LoVo (cell line): ENCODE results near the gene TBC1D2.
A peak's percentile ranks its signal among the peaks of the same experiment; 100 is the strongest.

Source experiments
- DNase-seq: peaks from one replicate; pipeline ENCODE4 v3.0.0-alpha.2; 2016; ENCODE audit warnings: low spot score

TBC1D2 gene

GRCh38 chr9:98236901-98237487, 18.5 kb downstream of the TBC1D2 start:
- DNase-seq = no peak

DNA sequence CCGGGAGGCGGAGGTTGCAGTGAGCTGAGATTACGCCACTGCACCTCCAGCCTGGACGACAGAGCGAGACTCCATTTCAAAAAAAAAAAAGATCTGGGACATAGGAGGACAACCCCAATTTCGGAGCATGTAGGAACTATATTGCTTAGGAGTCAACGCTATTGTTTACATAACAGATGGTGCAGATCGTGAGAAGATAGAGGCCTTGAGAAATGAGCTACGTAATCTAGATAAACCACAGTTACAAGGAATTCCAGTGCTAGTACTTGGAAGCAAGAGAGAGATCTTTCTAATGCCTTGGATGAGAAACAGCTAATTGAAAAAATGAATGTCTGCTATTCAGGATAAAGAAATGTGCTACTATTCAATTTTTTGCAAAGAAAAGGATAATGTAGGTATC, 20.3 kb downstream of the TBC1D2 start:
- DNase-seq = no peak

- DNase-seq = no peak
These were observed 21.1 kb downstream of the TBC1D2 start for GRCh38 chr9:98234245-98234825.

DNA sequence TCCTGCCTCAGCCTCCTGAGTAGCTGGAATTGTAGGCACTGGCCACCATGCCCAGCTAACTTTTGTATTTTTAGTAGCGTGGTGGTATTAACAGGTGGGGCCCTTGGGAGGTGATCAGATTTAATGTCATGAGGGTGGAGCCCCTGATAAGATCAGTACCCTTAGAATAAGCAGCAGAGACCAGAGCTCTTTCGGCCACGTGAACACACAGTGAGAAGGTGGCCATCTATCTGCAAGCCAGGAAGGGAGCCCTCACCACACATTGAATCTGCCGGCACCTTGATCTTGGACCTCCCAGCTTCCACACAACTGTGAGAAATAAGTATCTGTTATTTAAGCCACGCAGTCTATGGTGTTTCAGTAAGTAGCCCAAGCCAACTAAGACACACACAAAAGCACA, 22.5 kb downstream of the TBC1D2 start:
- DNase-seq = no peak

GRCh38 chr9:98231770-98232478, 23.5 kb downstream of the TBC1D2 start:
- DNase-seq = no peak

DNA sequence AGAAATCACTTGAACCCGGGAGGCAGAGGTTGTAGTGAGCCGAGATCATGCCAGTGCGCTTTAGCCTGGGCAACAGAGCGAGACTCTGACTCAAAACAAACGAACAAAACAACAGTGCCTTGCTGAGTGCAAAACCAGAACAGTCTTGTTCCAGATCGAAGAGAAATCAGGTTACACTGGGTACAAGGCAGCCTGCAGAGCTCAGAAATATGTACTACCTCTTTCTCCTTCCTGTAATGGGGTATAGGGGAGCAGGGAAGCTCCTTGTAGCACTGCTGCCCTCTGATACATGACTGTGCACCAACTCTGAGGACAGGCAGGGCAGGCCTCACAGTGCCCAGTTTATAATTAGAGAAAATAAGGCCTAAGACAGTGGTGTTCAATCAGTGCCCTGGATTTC, 24.7 kb downstream of the TBC1D2 start:
- no peak for DNase-seq

DNA sequence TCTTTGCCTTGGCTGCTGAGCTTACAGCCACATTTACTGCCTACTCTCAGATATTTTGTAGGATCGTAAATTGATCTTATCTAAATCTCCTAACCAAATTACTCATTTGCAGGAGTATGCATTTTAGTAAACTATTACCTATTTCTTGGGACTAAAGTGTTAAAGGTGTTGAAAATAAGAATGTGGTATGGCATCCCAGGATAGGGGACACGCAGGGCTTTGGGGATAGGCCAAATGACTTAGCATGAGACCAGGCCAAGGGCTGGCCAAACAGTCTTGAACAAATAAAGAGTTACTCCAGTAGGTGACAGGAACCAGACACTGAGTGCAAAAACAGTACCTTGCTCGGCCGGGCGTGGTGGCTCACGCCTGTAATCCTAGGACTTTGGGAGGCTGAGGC, 25.1 kb downstream of the TBC1D2 start:
- no peak for DNase-seq

- DNase-seq = no peak
These were observed 25.8 kb downstream of the TBC1D2 start for GRCh38 chr9:98229620-98230019.

DNA sequence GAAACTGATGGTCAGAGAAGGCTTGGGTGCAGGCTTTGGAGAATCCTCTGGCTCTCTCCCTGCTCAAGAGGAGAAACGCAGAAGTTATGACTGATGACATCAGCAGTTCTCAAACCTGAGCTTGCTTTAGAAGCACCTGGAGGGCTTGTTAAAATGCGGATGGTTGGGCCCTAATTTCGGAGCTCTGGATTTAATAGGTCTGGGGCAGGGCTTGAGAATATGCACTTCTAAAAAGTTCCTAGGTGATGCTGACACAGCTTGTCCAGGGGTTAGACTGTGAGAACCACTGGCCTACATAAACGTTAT, 26.4 kb downstream of the TBC1D2 start:
- no peak for DNase-seq

DNA sequence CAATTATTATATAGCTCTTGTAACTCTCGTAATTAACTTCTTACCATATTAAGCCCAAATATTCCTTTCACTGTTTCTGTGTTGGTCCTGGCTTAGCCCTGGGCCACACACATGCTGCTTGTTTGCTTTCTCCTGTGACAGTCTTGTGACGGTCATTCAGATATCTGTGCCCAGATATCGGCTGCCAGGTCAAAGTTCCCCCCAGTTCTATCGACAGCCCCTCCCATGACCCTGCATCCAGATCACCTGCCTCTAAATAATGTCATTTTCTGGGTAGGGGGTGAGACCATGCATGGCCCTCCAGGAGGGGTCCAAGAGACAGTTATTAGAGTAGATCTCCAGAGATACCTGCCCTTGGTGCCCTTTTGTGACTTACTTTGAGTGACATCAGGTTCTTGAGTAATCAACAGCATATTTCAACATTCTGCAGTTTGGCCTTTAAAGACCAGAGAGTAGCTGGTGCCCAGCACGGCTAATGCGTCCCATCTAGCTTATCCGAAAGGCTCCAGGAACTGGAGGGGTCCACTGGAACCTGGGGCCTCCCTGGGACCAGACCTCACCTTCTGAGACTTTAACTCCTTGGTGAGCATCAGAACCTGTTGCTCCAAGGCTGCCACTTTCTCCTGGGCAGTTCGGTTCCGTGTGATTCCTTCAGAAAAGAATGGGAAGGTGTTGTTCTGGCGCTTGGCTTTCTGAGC, 26.9 kb downstream of the TBC1D2 start:
- no peak for DNase-seq

DNA sequence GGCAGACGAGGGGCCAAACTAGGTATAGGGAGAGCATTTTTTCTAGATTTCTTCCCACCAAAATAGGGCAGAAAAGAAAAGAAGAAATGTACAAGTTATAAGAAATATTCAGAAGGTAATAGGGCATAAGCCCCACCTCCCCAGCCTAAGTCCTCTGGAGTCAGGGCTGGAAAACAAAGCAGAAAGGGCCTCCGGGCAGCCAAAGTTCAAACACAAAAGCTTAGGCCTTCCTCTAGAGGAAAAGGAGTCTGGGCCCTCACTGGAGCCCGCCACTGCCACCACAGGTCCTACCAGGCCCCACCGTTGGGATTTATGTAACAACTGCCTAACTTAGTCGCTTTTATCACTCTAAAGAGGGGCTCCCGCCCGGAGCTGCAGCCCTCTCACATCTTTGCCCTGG, 27.6 kb downstream of the TBC1D2 start:
- no peak for DNase-seq

DNA sequence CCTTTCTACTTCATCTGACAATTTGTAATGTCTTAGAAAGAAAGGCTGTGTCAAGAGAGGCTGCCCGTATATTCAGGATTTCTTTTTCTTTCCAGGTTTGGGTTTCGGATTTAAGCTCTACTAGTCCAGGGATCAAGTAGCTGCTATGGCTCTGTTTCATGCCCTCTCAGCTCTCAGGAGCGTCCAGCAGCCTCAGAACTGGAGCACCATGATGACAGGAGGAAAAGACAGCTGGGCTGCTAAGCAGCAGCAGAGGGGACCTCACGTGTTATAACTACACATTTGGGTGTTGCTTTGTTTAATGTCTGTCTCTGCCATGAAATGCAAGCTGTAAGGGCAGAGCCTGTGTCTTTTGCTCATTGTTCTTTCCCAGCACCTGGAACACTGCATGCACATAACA, 28.5 kb downstream of the TBC1D2 start:
- DNase-seq = no peak

- DNase-seq = no peak
These were observed 28.9 kb downstream of the TBC1D2 start for GRCh38 chr9:98226516-98226915.

- DNase-seq = no peak
These were observed 30.4 kb downstream of the TBC1D2 start for GRCh38 chr9:98225015-98225442.

GRCh38 chr9:98222885-98223691, 32.4 kb downstream of the TBC1D2 start:
- DNase-seq = peak; percentile 83

DNA sequence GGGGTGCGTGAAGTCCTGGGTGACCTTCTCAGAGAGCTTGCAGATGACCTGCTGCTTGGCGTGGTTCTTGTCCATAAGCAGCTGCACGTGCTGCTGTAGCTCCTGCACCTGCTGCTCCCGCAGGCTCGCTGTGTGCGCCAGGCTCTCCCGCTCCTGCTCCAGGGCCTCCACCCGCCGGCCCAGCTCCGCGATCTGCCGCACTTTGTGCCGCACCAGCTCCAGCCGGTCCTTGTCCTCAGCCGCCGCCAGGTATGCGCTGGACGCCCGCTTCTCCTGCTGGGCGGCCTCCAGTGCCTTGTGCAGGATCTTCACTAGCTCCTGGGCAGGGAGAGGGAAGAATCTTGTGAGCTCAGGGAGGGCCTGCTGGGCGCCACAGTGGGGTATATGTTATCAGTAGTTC, 34.5 kb downstream of the TBC1D2 start:
- DNase-seq = no peak

DNA sequence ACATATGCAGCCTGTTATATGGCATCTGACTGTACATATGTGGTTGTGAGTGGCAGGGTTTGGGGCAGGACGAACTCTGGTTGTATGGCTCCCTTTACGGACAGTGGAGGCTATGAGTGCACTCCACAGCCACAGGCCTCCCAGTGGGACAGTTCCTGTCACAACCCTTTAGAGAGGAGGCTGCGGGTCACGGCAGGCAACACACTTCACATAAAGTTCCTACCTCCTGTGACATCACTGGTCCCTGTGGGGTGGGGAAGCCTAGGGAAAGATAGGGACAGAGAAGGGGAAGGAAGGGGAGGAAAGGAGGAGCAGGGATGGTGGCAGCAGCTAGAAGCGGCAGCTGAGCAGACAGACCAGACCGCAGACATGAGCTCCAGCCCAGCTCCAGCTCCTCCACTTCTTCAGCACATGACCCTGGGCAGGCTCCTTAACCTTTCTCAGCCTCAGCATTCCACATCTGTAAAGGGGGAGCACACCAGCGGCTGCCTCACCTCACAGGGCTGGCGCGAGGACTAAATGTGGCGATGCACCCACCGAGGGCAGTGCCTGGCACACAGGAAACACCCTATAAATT, 35.6 kb downstream of the TBC1D2 start:
- no peak for DNase-seq

DNA sequence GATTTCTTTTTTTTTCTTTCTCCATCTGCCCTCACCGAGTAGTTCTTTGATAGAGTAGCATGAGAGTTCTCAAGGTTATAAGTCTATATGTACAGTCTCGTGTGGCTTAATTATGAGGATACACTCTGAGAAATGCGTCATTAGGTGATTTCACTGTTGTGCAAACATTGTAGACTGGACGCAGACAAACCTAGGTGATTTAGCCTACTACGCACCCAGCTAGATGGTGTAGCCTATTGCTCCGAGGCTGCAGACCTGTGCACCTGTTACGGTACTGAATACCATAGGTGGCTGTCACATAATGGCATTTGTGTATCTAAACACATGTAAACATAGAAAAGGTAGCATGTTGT, 36.1 kb downstream of the TBC1D2 start:
- no peak for DNase-seq

DNA sequence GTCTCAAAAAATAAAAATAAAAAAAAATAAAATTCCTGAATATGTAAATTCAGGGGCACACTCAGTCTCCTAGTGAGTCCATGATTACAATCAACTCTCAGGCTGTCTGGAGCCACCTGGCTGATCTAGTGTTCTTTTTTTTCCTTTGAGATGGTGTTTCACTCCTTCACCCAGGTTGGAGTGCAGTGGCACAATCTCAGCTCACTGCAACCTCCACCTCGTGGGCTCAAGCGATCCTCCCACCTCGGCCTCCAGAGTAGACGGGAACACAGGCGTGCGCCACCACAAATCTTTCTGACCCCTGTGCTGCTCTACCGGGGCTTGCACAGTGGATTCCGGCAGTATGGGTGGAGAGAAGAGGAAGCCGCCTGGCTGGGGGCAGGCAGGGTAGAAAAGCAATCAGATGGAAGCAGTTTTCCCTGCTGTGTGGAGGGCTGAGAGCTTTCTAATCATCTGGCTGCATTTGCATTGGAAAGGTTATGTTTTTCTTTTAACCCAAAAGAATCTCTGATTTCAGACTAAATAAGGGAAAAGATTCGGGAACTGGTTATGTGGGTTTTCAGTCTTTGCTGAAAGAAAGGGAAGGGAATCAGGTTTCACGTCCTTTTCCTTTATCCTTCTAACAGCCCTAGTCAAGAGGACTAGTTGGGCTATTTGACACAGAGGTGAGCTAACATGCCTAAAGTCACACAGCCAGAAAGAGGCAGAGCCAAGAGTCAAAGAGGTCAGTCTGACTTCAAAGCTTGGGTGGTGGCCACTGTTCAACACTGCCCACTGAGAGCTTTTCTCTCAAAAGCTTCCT, 36.7 kb downstream of the TBC1D2 start:
- DNase-seq = no peak

DNA sequence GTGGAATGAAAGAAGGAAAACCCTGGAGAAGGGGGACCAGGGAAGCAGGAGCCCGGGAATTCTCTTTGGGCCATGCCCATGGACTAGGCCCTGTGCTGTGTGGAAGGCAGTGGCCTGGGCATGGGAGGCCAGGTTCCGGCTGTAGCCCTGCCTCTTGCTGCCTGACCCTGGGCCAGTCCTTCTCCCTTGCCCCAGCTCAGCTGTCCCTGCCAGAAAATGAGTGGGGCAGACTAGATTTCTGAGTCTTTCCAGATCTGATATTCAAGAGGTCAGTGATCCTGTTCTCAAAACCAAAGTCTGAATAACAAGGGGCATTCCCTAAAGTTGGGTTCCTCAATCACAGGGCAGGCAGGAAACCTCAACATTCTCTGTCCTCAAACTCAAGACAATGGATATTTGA, 38.2 kb downstream of the TBC1D2 start:
- no peak for DNase-seq

DNA sequence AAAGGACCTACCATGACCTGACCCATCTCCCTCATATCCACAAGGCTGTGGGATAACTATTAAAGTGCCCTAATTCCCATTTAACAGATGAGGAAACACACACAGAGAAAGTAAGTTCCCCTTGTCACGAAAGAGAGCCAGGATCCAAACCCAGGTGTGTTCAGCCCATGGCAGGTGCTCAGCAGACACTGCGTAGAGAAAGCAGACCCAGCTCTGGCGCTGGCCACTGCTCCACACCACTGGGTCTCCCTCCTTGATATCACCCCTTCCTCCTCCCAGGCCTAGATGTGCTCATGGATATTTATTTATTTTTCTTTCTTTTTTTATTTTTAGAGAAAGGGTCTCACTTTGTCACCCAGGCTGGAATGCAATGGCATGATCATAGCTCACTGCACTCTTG, 39.1 kb downstream of the TBC1D2 start:
- DNase-seq = no peak
